ENCODE measurements around the gene HBG1.
"Not testable (repeated sequence)": the region's sequence is repeated elsewhere in the genome, so short reads cannot be mapped to it uniquely, and the experiment has no call there.

The HBG1 gene

DNA sequence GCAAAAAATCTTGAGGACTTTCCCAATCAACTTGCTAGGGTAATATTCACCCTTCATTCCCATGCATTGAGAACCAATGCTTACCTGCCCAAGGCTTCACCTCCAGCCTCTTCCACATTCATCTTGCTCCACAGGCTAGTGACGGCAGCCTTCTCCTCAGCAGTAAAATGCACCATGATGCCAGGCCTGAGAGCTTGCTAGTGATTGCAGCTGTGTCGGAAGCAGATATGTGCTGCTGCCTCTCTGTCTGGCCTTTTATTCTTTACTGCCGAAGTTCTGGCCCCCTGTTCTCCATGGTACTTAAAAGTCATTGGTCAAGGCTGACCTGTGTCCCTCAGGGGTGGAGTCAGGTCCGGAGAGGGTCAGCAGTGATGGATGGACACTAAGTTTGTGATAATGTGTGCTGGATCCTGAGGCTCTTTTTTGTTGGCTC is 20.1 kb upstream of the HBG1 start, which contains the start of gene HBE1:
Gene HBE1, minus strand, starts transcription at position 231 of the 433 bp plus-strand sequence. Its CDS starts 55 bp downstream, at position 176.
- no peak within 1 kb of the TSS for H3K4me3 ChIP-seq (ENCODE audit: control insufficient read depth, low read depth, low read length)
- TF ChIP-seq, protein P1, sequence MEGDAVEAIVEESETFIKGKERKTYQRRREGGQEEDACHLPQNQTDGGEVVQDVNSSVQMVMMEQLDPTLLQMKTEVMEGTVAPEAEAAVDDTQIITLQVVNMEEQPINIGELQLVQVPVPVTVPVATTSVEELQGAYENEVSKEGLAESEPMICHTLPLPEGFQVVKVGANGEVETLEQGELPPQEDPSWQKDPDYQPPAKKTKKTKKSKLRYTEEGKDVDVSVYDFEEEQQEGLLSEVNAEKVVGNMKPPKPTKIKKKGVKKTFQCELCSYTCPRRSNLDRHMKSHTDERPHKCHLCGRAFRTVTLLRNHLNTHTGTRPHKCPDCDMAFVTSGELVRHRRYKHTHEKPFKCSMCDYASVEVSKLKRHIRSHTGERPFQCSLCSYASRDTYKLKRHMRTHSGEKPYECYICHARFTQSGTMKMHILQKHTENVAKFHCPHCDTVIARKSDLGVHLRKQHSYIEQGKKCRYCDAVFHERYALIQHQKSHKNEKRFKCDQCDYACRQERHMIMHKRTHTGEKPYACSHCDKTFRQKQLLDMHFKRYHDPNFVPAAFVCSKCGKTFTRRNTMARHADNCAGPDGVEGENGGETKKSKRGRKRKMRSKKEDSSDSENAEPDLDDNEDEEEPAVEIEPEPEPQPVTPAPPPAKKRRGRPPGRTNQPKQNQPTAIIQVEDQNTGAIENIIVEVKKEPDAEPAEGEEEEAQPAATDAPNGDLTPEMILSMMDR (conservative IDR thresholded peaks at IDR 0.05; ENCODE audit: control insufficient read depth, insufficient read depth, low read depth, low read length), result no peak
- DNase-seq (ENCODE audit: low read depth), result no peak

DNA sequence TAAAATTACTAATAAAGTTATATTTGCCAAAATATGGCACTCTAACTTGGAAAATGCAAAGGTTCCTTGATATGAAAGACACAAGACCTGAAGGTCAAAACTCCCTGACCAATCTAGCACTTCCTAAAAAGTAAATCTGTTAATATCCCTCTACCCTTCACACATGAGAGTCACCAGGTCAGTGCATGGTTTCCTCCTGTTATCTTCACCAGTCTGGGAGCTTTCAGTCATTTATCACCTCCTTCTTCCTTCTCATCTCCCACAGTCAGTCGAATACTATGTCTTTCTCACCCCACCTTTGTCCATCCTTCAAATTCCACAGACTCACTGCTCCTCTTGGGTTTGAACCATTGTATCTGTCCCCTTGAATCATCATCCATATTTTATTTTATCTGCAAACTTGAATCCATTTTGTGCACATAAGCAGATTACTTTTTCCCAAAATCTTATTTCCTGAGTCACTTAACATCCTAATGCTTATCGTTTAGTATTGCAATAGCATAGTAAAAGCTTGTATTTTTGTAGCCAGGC is 17.4 kb upstream of the HBG1 start:
- no peak for DNase-seq (ENCODE audit: low read depth)
- TF ChIP-seq, protein P1 (conservative IDR thresholded peaks at IDR 0.05; ENCODE audit: control insufficient read depth, insufficient read depth, low read depth, low read length), result no peak
- no peak overlapping the region for H3K4me3 ChIP-seq (ENCODE audit: control insufficient read depth, low read depth, low read length)

GRCh38 chr11:5266609-5267008 is 17.0 kb upstream of the HBG1 start:
- TF ChIP-seq, protein P1 (conservative IDR thresholded peaks at IDR 0.05; ENCODE audit: control insufficient read depth, insufficient read depth, low read depth, low read length), result no peak
- no peak for DNase-seq (ENCODE audit: low read depth)
- H3K4me3 ChIP-seq (ENCODE audit: control insufficient read depth, low read depth, low read length), result no peak overlapping the region

DNA sequence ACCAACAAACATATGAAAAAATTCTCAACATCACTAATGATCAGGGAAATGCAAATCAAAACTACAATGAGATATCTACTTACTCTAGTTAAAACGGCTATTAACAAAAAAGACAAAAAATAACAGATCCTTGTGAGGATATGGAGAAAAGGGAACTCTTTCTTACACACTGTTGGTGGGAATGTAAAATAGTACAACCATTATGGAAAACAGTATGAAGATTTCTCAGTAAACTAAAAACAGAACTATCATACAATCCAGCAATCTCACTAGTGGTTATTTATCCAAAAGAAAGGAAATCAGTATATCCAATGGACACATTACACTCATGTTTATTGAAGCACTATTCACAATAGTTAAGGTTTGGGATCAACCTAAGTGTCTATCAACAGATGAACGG is 16.2 kb upstream of the HBG1 start:
- H3K4me3 ChIP-seq (ENCODE audit: control insufficient read depth, low read depth, low read length), result no peak overlapping the region
- TF ChIP-seq, protein P1 (conservative IDR thresholded peaks at IDR 0.05; ENCODE audit: control insufficient read depth, insufficient read depth, low read depth, low read length), result no peak
- no peak for DNase-seq (ENCODE audit: low read depth)

DNA sequence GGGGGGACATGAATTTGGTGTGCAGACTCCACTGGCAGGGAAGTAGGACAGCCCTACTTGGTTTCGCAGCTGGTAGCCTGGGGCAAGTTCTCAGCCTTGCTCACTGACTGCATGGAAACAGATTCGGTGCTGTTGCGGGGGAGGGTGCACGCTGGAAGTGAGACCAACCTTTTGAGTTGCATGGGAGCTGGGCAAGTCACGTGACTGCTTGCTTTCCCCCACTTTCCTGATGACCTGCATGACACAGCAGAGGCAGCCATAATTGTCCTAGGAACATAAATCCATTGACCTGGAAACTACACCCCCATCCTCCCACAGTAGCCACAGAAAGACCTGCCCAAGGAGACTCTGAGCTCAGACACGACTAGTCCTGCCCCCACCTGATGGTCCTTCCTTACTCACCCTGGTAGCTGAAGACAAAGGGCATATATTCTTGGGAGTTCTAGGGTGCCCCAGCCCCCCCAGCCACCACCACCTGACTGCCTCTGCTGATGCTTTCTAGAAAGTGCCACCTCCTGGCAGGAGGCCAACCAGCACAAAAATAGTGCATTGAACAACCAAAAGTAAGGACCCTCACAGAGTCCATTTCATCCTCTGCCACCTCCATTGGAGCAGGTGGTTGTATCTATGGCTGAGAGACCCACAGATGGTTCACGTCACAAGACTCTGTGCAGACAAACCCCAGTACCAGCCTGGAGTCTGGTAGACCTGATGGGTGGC is 9.0 kb upstream of the HBG1 start:
- TF ChIP-seq, protein P1 (conservative IDR thresholded peaks at IDR 0.05; ENCODE audit: control insufficient read depth, insufficient read depth, low read depth, low read length), result no peak
- DNase-seq (ENCODE audit: low read depth), result no peak

GRCh38 chr11:5257296-5257695 is 7.6 kb upstream of the HBG1 start:
- no peak for DNase-seq (ENCODE audit: low read depth)
- no peak overlapping the region for H3K4me3 ChIP-seq (ENCODE audit: control insufficient read depth, low read depth, low read length)
- TF ChIP-seq, protein P1 (conservative IDR thresholded peaks at IDR 0.05; ENCODE audit: control insufficient read depth, insufficient read depth, low read depth, low read length), result no peak

More for the DNA sequence above, 9.0 kb upstream of the HBG1 start:
- H3K4me3 ChIP-seq (ENCODE audit: control insufficient read depth, low read depth, low read length), result no peak overlapping the region

DNA sequence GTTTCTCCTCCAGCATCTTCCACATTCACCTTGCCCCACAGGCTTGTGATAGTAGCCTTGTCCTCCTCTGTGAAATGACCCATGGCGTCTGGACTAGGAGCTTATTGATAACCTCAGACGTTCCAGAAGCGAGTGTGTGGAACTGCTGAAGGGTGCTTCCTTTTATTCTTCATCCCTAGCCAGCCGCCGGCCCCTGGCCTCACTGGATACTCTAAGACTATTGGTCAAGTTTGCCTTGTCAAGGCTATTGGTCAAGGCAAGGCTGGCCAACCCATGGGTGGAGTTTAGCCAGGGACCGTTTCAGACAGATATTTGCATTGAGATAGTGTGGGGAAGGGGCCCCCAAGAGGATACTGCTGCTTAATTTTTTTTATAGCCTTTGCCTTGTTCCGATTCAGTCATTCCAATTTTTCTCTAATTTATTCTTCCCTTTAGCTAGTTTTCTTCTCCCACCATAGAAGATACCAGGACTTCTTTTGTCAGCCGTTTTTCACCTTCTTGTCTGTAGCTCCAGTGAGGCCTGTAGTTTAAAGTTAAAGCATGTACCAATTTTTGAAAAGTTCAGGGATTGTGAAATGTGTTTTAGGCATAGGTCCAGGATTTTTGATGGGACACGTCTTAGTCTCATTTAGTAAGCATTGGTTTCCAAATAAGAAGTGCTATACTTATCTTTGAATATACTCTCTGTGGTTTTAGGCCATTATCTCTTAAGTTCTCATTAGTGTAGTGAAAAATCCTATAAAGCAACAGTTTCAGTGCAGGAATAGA is 5.2 kb upstream of the HBG1 start, which contains the start of gene HBG2:
Gene HBG2, minus strand, starts transcription at position 136 of the 768 bp plus-strand sequence. Its CDS starts 53 bp downstream, at position 83.
- DNase-seq (ENCODE audit: low read depth), result peak; percentile 13
- not testable (repeated sequence) for H3K4me3 ChIP-seq (ENCODE audit: control insufficient read depth, low read depth, low read length)

DNA sequence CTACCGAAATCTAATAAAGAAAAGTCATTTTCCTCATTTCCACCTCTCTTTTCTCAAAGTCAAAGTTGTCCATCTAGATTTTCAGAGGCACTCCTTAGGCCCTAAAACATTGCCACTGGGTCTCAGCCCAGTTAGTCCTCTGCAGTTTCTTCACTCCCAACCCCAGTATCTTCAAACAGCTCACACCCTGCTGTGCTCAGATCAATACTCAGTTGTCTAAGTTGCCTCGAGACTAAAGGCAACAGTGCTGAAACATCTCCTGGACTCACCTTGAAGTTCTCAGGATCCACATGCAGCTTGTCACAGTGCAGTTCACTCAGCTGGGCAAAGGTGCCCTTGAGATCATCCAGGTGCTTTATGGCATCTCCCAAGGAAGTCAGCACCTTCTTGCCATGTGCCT is 4.4 kb upstream of the HBG1 start:
- DNase-seq (ENCODE audit: low read depth); H3K4me3 ChIP-seq (ENCODE audit: control insufficient read depth, low read depth, low read length): not testable (repeated sequence)

- DNase-seq (ENCODE audit: low read depth), result not testable (repeated sequence)
These were observed 3.8 kb upstream of the HBG1 start for GRCh38 chr11:5253440-5253839.

More at GRCh38 chr11:5253440-5253839, 3.8 kb upstream of the HBG1 start:
- not testable (repeated sequence) for H3K4me3 ChIP-seq (ENCODE audit: control insufficient read depth, low read depth, low read length)
